ENCODE results near the gene TRIM2. TPM values are rescaled to one million over a fixed set of nuclear protein-coding genes. Genes with fewer than 3 reads are reported as not detected.

The TRIM2 gene
- total RNA-seq, 1 donor from 2014 or later, result 120 TPM

- no peak for TF ChIP-seq CTCF (IDR thresholded peaks at IDR 0.05; ENCODE audit: partially characterized antibody, unreplicated experiment)
- Mint-ChIP-seq H3K4me1 (ENCODE audit: low read depth, unreplicated experiment) (peaks cover 5% of the 10 kb centered on the region), H3K36me3 (ENCODE audit: unreplicated experiment) (no peaks in the 10 kb centered on the region), H3K27me3 (ENCODE audit: unreplicated experiment) (no peaks in the 10 kb centered on the region), H3K4me3 (ENCODE audit: unreplicated experiment) (peak overlapping the region; percentile 91), H3K27ac (ENCODE audit: unreplicated experiment) (no peak overlapping the region), H3K9me3 (ENCODE audit: unreplicated experiment) (no peaks in the 10 kb centered on the region)
- no peak for DNase-seq
These were observed 141.8 kb downstream of the TRIM2 start for GRCh38 chr4:153346031-153346430.

DNA sequence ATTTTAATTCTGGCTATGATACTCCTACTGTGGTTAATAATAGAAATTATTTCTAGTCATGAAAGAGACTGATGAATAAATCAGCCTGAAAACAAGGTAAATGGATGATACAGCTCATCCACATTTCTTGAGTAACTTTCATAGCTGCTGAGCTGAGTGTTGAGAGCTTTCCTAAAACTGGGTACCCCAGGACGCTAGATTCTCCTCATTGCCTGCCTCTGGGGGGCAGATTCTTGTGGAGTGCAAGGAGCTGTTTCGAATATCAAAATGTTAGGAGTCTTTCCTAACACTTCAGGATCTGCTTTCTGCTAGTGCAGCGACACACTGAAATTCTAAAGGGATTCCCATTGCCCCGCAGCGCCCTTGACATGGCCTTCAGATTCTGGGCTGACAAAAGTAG is 142.3 kb downstream of the TRIM2 start:
- no peak for DNase-seq
- Mint-ChIP-seq H3K4me3 (ENCODE audit: unreplicated experiment) (no peak overlapping the region), H3K27ac (ENCODE audit: unreplicated experiment) (no peak overlapping the region)

DNA sequence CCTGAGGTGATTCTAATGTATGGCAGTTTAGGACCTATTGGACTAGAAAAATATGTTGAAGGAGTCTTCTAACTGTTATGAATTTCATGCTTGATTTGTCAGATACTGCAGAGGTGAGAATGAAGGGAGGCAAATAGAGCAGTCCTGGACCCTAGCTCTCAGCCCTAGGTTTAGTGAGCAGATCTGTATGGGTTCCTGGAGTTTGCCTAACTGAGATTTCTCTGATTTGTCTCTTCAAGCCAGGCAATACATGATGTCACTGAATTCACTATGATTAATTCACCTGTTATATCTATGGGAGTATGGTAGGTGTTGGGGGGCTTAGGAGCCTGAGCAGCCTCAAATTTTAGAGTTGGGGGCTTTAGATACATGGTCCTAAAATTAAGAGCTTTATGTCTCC is 142.9 kb downstream of the TRIM2 start:
- no peak for TF ChIP-seq CTCF (IDR thresholded peaks at IDR 0.05; ENCODE audit: partially characterized antibody, unreplicated experiment)
- DNase-seq, result no peak
- no peaks in the 10 kb centered on the region for H3K9me3 Mint-ChIP-seq (ENCODE audit: unreplicated experiment)
- H3K27ac Mint-ChIP-seq (ENCODE audit: unreplicated experiment), result no peak overlapping the region
- H3K4me1 Mint-ChIP-seq (ENCODE audit: low read depth, unreplicated experiment), result peaks cover 5% of the 10 kb centered on the region
- H3K36me3 Mint-ChIP-seq (ENCODE audit: unreplicated experiment), result no peaks in the 10 kb centered on the region
- no peaks in the 10 kb centered on the region for H3K27me3 Mint-ChIP-seq (ENCODE audit: unreplicated experiment)
- no peak overlapping the region for H3K4me3 Mint-ChIP-seq (ENCODE audit: unreplicated experiment)

More for the DNA sequence above, 142.3 kb downstream of the TRIM2 start:
- TF ChIP-seq CTCF (IDR thresholded peaks at IDR 0.05; ENCODE audit: partially characterized antibody, unreplicated experiment), result no peak
- Mint-ChIP-seq H3K9me3 (ENCODE audit: unreplicated experiment) (no peaks in the 10 kb centered on the region), H3K36me3 (ENCODE audit: unreplicated experiment) (no peaks in the 10 kb centered on the region), H3K27me3 (ENCODE audit: unreplicated experiment) (no peaks in the 10 kb centered on the region), H3K4me1 (ENCODE audit: low read depth, unreplicated experiment) (peaks cover 5% of the 10 kb centered on the region)

GRCh38 chr4:153348006-153348405 is 143.8 kb downstream of the TRIM2 start:
- no peak for DNase-seq
- Mint-ChIP-seq H3K4me1 (ENCODE audit: low read depth, unreplicated experiment) (peaks cover 5% of the 10 kb centered on the region), H3K36me3 (ENCODE audit: unreplicated experiment) (no peaks in the 10 kb centered on the region), H3K27me3 (ENCODE audit: unreplicated experiment) (no peaks in the 10 kb centered on the region), H3K4me3 (ENCODE audit: unreplicated experiment) (no peak overlapping the region), H3K27ac (ENCODE audit: unreplicated experiment) (no peak overlapping the region), H3K9me3 (ENCODE audit: unreplicated experiment) (no peaks in the 10 kb centered on the region)
- no peak for TF ChIP-seq CTCF (IDR thresholded peaks at IDR 0.05; ENCODE audit: partially characterized antibody, unreplicated experiment)

- no peak overlapping the region for H3K4me3 Mint-ChIP-seq (ENCODE audit: unreplicated experiment)
- peaks cover 2% of the 10 kb centered on the region for H3K4me1 Mint-ChIP-seq (ENCODE audit: low read depth, unreplicated experiment)
- H3K27me3 Mint-ChIP-seq (ENCODE audit: unreplicated experiment), result no peaks in the 10 kb centered on the region
- no peak overlapping the region for H3K27ac Mint-ChIP-seq (ENCODE audit: unreplicated experiment)
- no peak for DNase-seq
- no peaks in the 10 kb centered on the region for H3K36me3 Mint-ChIP-seq (ENCODE audit: unreplicated experiment)
- TF ChIP-seq CTCF (IDR thresholded peaks at IDR 0.05; ENCODE audit: partially characterized antibody, unreplicated experiment), result no peak
- H3K9me3 Mint-ChIP-seq (ENCODE audit: unreplicated experiment), result no peaks in the 10 kb centered on the region
These were observed 145.1 kb downstream of the TRIM2 start for GRCh38 chr4:153349206-153349805.

All from glutamatergic neuron (in vitro differentiated cells).